ENCODE data around the gene GNAZ.

- no peak for TF ChIP-seq YY1 (IDR thresholded peaks at IDR 0.05; ENCODE audit: low read depth, low read length)
- TF ChIP-seq RFX5 (IDR thresholded peaks at IDR 0.05; ENCODE audit: borderline replicate concordance, low read depth, low read length) = no peak
- TF ChIP-seq CHD2 (IDR thresholded peaks at IDR 0.05; ENCODE audit: low read length) = no peak
- no peak for TF ChIP-seq POLR2A (IDR thresholded peaks at IDR 0.05; ENCODE audit: control extremely low read depth in 1 of 2, low read depth in 2 of 2, low read length in 2 of 2)
- no peak for TF ChIP-seq CTCF (IDR thresholded peaks at IDR 0.05; ENCODE audit: control extremely low read depth in 1 of 3, insufficient read depth in 1 of 3, low read depth in 1 of 3, low read length in 3 of 3)
- TF ChIP-seq EZH2 (IDR thresholded peaks at IDR 0.05; ENCODE audit: low read depth, low read length, severe bottlenecking) = no peak
- TF ChIP-seq USF2 (IDR thresholded peaks at IDR 0.05; ENCODE audit: low read length) = no peak
- TF ChIP-seq JUND (IDR thresholded peaks at IDR 0.05; ENCODE audit: low read length) = no peak
- TF ChIP-seq EGR1 (IDR thresholded peaks at IDR 0.05; ENCODE audit: borderline replicate concordance, low read depth, low read length) = no peak
- no peak for TF ChIP-seq FOSL1 (IDR thresholded peaks at IDR 0.05; ENCODE audit: insufficient read depth, low read depth, low read length)
- TF ChIP-seq BACH1 (IDR thresholded peaks at IDR 0.05; ENCODE audit: low read length) = no peak
- TF ChIP-seq GABPA (IDR thresholded peaks at IDR 0.05; ENCODE audit: borderline replicate concordance, insufficient read depth, low read length) = no peak
Measured at GRCh38 chr22:23122216-23122957, 52.1 kb downstream of the GNAZ start.
